ENCODE data around the gene URAD.
"Not testable (repeated sequence)": the region's sequence is repeated elsewhere in the genome, so short reads cannot be mapped to it uniquely, and the experiment has no call there.

Gene URAD

GRCh38 chr13:27969866-27970229 is 18.6 kb downstream of the URAD start:
- DNase-seq, result no peak

GRCh38 chr13:27969082-27969865 is 19.2 kb downstream of the URAD start, which contains the start of gene CDX2:
CDX2 (minus strand) TSS chr13:27969315; CDS start chr13:27969006, 309 bp downstream.
- no peak for DNase-seq

GRCh38 chr13:27968316-27969081 is 20.0 kb downstream of the URAD start:
- DNase-seq, result peak; percentile 26

- DNase-seq, result no peak
Measured at GRCh38 chr13:27967736-27968315, 20.7 kb downstream of the URAD start.

GRCh38 chr13:27967203-27967735 is 21.2 kb downstream of the URAD start:
- no peak for DNase-seq

GRCh38 chr13:27966641-27967202 is 21.8 kb downstream of the URAD start:
- no peak for DNase-seq

- no peak for DNase-seq
Measured at GRCh38 chr13:27965740-27966640, 22.5 kb downstream of the URAD start.

GRCh38 chr13:27965343-27965739 is 23.2 kb downstream of the URAD start:
- no peak for DNase-seq

GRCh38 chr13:27964741-27965323 is 23.7 kb downstream of the URAD start:
- DNase-seq, result no peak

- not testable (repeated sequence) for DNase-seq
Measured at GRCh38 chr13:27964206-27964605, 24.3 kb downstream of the URAD start.

GRCh38 chr13:27963491-27963890 is 25.0 kb downstream of the URAD start:
- no peak for DNase-seq

GRCh38 chr13:27962982-27963381 is 25.5 kb downstream of the URAD start:
- DNase-seq, result no peak

- DNase-seq, result no peak
Measured at GRCh38 chr13:27962128-27962841, 26.2 kb downstream of the URAD start.

- no peak for DNase-seq
Measured at GRCh38 chr13:27961227-27962085, 27.0 kb downstream of the URAD start.

- peak; percentile 72 for DNase-seq
Measured at GRCh38 chr13:27960362-27961226, 27.9 kb downstream of the URAD start.

GRCh38 chr13:27959976-27960361 is 28.5 kb downstream of the URAD start:
- DNase-seq, result no peak

GRCh38 chr13:27956576-27957300 is 31.8 kb downstream of the URAD start:
- DNase-seq, result no peak

- DNase-seq, result no peak
Measured at GRCh38 chr13:27955014-27955591, 33.4 kb downstream of the URAD start.
